Spinal cord (tissue), 10 donors: ENCODE measurements around the gene GJC1. TPM values are rescaled to one million over a fixed set of nuclear protein-coding genes. Genes with fewer than 3 reads are reported as not detected.

Experiments
- DNase-seq, 6 donors: peaks; one replicate each; pipeline versions ENCODE4 v3.0.0 to v3.0.0-alpha.2; 2013 to 2015; ENCODE audit warnings: low spot score in 6 of 6, low read depth in 4 of 6
- H3K27ac ChIP-seq: one replicate; pipeline ENCODE4 v1.5.1; 2013; ENCODE audit warnings: low read depth, low read length, control low read depth
- H3K27me3 ChIP-seq: one replicate; pipeline ENCODE4 v1.6.1; 2013; ENCODE audit warnings: low read length; ENCODE audit not compliant: control insufficient read depth, insufficient read depth
- H3K36me3 ChIP-seq: one replicate; pipeline ENCODE4 v1.6.1; 2013; ENCODE audit warnings: low read length; ENCODE audit not compliant: control insufficient read depth, insufficient read depth
- H3K4me1 ChIP-seq: one replicate; pipeline ENCODE4 v1.6.1; 2013; ENCODE audit warnings: low read length; ENCODE audit not compliant: control insufficient read depth, insufficient read depth
- H3K4me3 ChIP-seq: one replicate; pipeline ENCODE4 v1.5.1; 2013; ENCODE audit warnings: low read depth, low read length, control low read depth
- H3K9me3 ChIP-seq: one replicate; pipeline ENCODE4 v1.6.1; 2013; ENCODE audit warnings: low read length; ENCODE audit not compliant: control insufficient read depth, insufficient read depth
- WGBS: methylation state at CpG from one replicate; pipeline ENCODE4 v1.1.5; 2013; ENCODE audit warnings: missing lambda C conversion rate; ENCODE audit not compliant: insufficient coverage; 5-methylcytosine and 5-hydroxymethylcytosine counted together
- polyA plus RNA-seq, 2 donors: library from polyadenylated mRNA; unstranded; fragments of 120-200 nt; gene quantifications; one replicate each; pipeline ENCODE4 v1.2.1, GENCODE V29; 2013; ENCODE audit not compliant: insufficient read length in 2 of 2
- total RNA-seq, 2 donors: library from RNA; depleted of rRNA in 1 of 2; stranded (reverse); fragments of 120-200 nt in 1 of 2; fragments of >200 nt in 1 of 2; gene quantifications; one replicate each; pipeline versions ENCODE4 v1.2.3 to v1.2.4, GENCODE V29; 2013 to 2014
- donor health status: healthy.

The GJC1 gene
- total and polyA plus RNA-seq, 4 donors = 17.9 to 24.3 (median 20.0) TPM

- peaks cover 2% of the 10 kb centered on the region for H3K27me3 ChIP-seq
- H3K27ac ChIP-seq = no peak overlapping the region
Measured at GRCh38 chr17:44780845-44781480, 49.1 kb downstream of the GJC1 start.

GRCh38 chr17:44780161-44780560 lies 49.9 kb downstream of the GJC1 start:
- H3K27ac ChIP-seq = no peak overlapping the region

More at GRCh38 chr17:44780845-44781480, 49.1 kb downstream of the GJC1 start:
- DNase-seq = no peak
- Histone ChIP-seq H3K36me3 (peaks cover 26% of the 10 kb centered on the region), H3K9me3 (no peaks in the 10 kb centered on the region), H3K4me1 (peaks cover 37% of the 10 kb centered on the region), H3K4me3 (no peak overlapping the region)
- WGBS = 95% methylated on average over 12 of the region's 14 CpGs

GRCh38 chr17:44779211-44780025 lies 50.7 kb downstream of the GJC1 start:
- Histone ChIP-seq H3K4me3 (peak overlapping the region; percentile 44), H3K9me3 (no peaks in the 10 kb centered on the region), H3K27me3 (peaks cover 2% of the 10 kb centered on the region), H3K4me1 (peaks cover 47% of the 10 kb centered on the region), H3K36me3 (peaks cover 27% of the 10 kb centered on the region), H3K27ac (no peak overlapping the region)
- WGBS = 12% methylated on average over 34 of the region's 36 CpGs
- peak in 3 of 6 donors; percentile 52 to 93 (median 90) for DNase-seq

More at GRCh38 chr17:44780161-44780560, 49.9 kb downstream of the GJC1 start:
- Histone ChIP-seq H3K4me1 (peaks cover 39% of the 10 kb centered on the region), H3K27me3 (peaks cover 2% of the 10 kb centered on the region), H3K4me3 (no peak overlapping the region), H3K9me3 (no peaks in the 10 kb centered on the region), H3K36me3 (peaks cover 26% of the 10 kb centered on the region)
- WGBS = 95% methylated on average over 6 of the region's 12 CpGs
- DNase-seq = no peak

- H3K27ac ChIP-seq = no peak overlapping the region
- no peaks in the 10 kb centered on the region for H3K9me3 ChIP-seq
- peaks cover 50% of the 10 kb centered on the region for H3K4me1 ChIP-seq
- peaks cover 2% of the 10 kb centered on the region for H3K27me3 ChIP-seq
- no peak for DNase-seq
- peaks cover 32% of the 10 kb centered on the region for H3K36me3 ChIP-seq
- WGBS = 31% methylated on average over 8 of the region's 10 CpGs
- H3K4me3 ChIP-seq = no peak overlapping the region
Measured at GRCh38 chr17:44778656-44779210, 51.4 kb downstream of the GJC1 start.

- no peak for DNase-seq
- 86% methylated on average over 15 of the region's 20 CpGs for WGBS
- Histone ChIP-seq H3K4me1 (peaks cover 47% of the 10 kb centered on the region), H3K36me3 (peaks cover 39% of the 10 kb centered on the region), H3K4me3 (no peak overlapping the region), H3K27ac (no peak overlapping the region), H3K27me3 (peaks cover 2% of the 10 kb centered on the region), H3K9me3 (no peaks in the 10 kb centered on the region)
Measured at GRCh38 chr17:44777394-44778348, 52.4 kb downstream of the GJC1 start.

- peaks cover 46% of the 10 kb centered on the region for H3K36me3 ChIP-seq
- WGBS = 86% methylated on average over 17 of the region's 19 CpGs
- no peak overlapping the region for H3K4me3 ChIP-seq
- H3K27ac ChIP-seq = no peak overlapping the region
- peaks cover 2% of the 10 kb centered on the region for H3K27me3 ChIP-seq
- H3K4me1 ChIP-seq = peaks cover 42% of the 10 kb centered on the region
- H3K9me3 ChIP-seq = no peaks in the 10 kb centered on the region
- no peak for DNase-seq
Measured at GRCh38 chr17:44776628-44777393, 53.3 kb downstream of the GJC1 start.

GRCh38 chr17:44775838-44776621 lies 54.1 kb downstream of the GJC1 start:
- Histone ChIP-seq H3K27ac (no peak overlapping the region), H3K27me3 (peaks cover 2% of the 10 kb centered on the region), H3K9me3 (no peaks in the 10 kb centered on the region), H3K4me3 (peak overlapping the region; percentile 60), H3K36me3 (peaks cover 53% of the 10 kb centered on the region), H3K4me1 (peaks cover 37% of the 10 kb centered on the region)
- no peak for DNase-seq
- 11% methylated on average over 38 of the region's 43 CpGs for WGBS

- Histone ChIP-seq H3K36me3 (peaks cover 53% of the 10 kb centered on the region), H3K4me3 (peak overlapping the region; percentile 60), H3K27ac (no peak overlapping the region), H3K27me3 (peaks cover 2% of the 10 kb centered on the region), H3K4me1 (peaks cover 37% of the 10 kb centered on the region), H3K9me3 (no peaks in the 10 kb centered on the region)
- WGBS = under 1% methylated on average over 50 of the region's 50 CpGs
- peak; percentile 80 to 99 (median 92) for DNase-seq
Measured at GRCh38 chr17:44775136-44775837, 54.8 kb downstream of the GJC1 start.
